Transverse colon (tissue), 3 donors: ENCODE results near the gene DTX1.

Source experiments
- EP300 ChIP-seq: sonication (generic); formaldehyde crosslinking; IDR thresholded peaks from one replicate; pipeline ENCODE4 v1.6.1; 2017; ENCODE audit warnings: antibody characterized with exemption, low read depth
- POLR2A ChIP-seq: fragments of 450-650 bp; IDR thresholded peaks from one replicate; pipeline ENCODE4 v1.6.1; 2016; ENCODE audit warnings: antibody characterized with exemption, mild to moderate bottlenecking, moderate library complexity
- TF ChIP-seq, protein P1 (sequence below), 5 experiments: fragments of 200-600 bp in 3 of 5; fragments of 450-650 bp in 2 of 5; sonication (generic) in 3 of 5; IDR thresholded peaks; 1 replicate in 2 of 5; 2 replicates in 3 of 5; pipeline ENCODE4 v1.5.1; 2016 to 2017; ENCODE audit warnings: antibody characterized with exemption in 5 of 5, inconsistent platforms in 3 of 5, mild to moderate bottlenecking in 2 of 5, moderate library complexity in 1 of 5

DNA sequence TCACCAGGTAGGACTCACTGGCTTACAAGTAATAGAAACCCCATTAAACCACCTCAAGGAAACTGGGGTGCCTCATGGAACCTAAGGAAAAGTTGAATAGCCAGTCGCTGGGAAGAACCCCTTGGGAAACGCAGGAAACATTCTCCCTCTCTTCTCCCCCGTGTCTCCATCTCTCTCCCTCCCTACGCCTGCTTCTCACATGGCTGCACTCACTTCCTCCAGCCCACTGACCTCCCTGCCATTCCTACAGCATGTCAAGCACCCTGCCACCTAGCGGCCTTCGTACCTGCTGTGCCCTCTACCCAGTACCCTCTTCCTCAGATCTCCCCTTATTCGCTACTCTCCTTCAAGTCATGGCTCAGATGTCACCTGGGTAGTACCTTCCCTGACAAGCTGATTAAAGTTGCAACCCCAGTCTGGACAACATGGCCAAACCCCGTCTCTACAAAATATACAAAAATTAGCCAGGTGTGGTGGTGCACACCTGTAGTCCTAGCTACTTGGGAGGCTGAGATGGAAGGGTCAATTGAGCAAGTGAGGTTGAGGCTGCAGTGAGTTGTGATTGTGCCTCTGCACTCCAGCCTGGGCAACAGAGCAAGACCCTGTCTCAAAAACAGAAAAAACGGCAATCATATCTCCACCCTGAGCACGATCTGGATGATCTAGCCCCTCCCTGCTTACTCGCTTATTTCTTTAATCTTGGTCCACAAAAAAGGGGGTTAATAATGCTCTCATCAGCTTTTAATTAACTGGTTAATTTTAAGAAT is 6.4 kb upstream of the DTX1 start:
- TF ChIP-seq, protein P1, sequence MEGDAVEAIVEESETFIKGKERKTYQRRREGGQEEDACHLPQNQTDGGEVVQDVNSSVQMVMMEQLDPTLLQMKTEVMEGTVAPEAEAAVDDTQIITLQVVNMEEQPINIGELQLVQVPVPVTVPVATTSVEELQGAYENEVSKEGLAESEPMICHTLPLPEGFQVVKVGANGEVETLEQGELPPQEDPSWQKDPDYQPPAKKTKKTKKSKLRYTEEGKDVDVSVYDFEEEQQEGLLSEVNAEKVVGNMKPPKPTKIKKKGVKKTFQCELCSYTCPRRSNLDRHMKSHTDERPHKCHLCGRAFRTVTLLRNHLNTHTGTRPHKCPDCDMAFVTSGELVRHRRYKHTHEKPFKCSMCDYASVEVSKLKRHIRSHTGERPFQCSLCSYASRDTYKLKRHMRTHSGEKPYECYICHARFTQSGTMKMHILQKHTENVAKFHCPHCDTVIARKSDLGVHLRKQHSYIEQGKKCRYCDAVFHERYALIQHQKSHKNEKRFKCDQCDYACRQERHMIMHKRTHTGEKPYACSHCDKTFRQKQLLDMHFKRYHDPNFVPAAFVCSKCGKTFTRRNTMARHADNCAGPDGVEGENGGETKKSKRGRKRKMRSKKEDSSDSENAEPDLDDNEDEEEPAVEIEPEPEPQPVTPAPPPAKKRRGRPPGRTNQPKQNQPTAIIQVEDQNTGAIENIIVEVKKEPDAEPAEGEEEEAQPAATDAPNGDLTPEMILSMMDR (IDR thresholded peaks at IDR 0.05), result peak in 3 of 5 experiments; percentile 14 to 19 (median 14)
- no peak for TF ChIP-seq POLR2A
- no peak for TF ChIP-seq EP300
